Gastrocnemius medialis (tissue), 4 donors: ENCODE results near the gene STK38. TPM values are rescaled to one million over a fixed set of nuclear protein-coding genes. Genes with fewer than 3 reads are reported as not detected.

ENCODE experiments used
- ATAC-seq, 2 donors: fragments of 150-250 bp; one replicate each; pipeline ENCODE4 v1.9.1; 2016
- DNase-seq, 2 donors: peaks; one replicate each; pipeline ENCODE4 v3.0.0-alpha.2; 2019
- H3K27ac ChIP-seq, 4 donors: fragments of 200-600 bp; sonication (generic); 1 replicate in 1 of 4; 2 replicates in 3 of 4; pipeline ENCODE4 v1.5.1; 2016 to 2018; ENCODE audit warnings: mild to moderate bottlenecking in 2 of 4, moderate library complexity in 1 of 4
- H3K27me3 ChIP-seq, 3 donors: fragments of 200-600 bp; sonication (generic) in 2 of 3; 1 replicate in 1 of 3; 2 replicates in 2 of 3; pipeline versions ENCODE4 v1.5.1 to v1.6.0; 2016 to 2019; ENCODE audit warnings: mild to moderate bottlenecking in 1 of 3, moderate library complexity in 1 of 3
- H3K36me3 ChIP-seq, 2 donors: fragments of 200-600 bp; sonication (generic) in 1 of 2; one replicate each; pipeline ENCODE4 v1.5.1; 2017 to 2018
- H3K4me1 ChIP-seq, 2 donors: fragments of 200-600 bp; sonication (generic) in 1 of 2; one replicate each; pipeline ENCODE4 v1.5.1; 2016 to 2017; ENCODE audit warnings: mild to moderate bottlenecking in 2 of 2
- H3K4me3 ChIP-seq, 4 donors: fragments of 200-600 bp; sonication (generic) in 3 of 4; 1 replicate in 1 of 4; 2 replicates in 3 of 4; pipeline ENCODE4 v1.5.1; 2016 to 2019; ENCODE audit warnings: mild to moderate bottlenecking in 2 of 4
- H3K9me3 ChIP-seq, 3 donors: fragments of 200-600 bp; sonication (generic) in 2 of 3; 1 replicate in 1 of 3; 2 replicates in 2 of 3; pipeline ENCODE4 v1.5.1; 2016 to 2019
- CTCF ChIP-seq, 5 experiments: fragments of 450-650 bp in 3 of 5; fragments of 200-600 bp in 2 of 5; sonication (generic) in 2 of 5; IDR thresholded peaks in 4 of 5; conservative IDR thresholded peaks in 1 of 5; 1 replicate in 4 of 5; 2 replicates in 1 of 5; pipeline ENCODE4 v1.5.1; 2016 to 2019; ENCODE audit warnings: antibody characterized with exemption in 5 of 5, mild to moderate bottlenecking in 3 of 5, moderate library complexity in 3 of 5
- POLR2A ChIP-seq, 2 donors: fragments of 450-650 bp; IDR thresholded peaks; one replicate each; pipeline ENCODE4 v1.6.1; 2017; ENCODE audit warnings: antibody characterized with exemption in 2 of 2, mild to moderate bottlenecking in 2 of 2, moderate library complexity in 2 of 2
- in situ Hi-C, 4 donors: fragments of 200-750 bp; cut with MboI; loops; one replicate each; pipeline versions ENCODE4 v1.15.0 to v1.8.0; 2017; ENCODE audit warnings: low sequenced_read_pairs in 4 of 4
- intact Hi-C: fragments of 100-400 bp; cut with DNase I; formaldehyde crosslinking; loops from one replicate; pipeline ENCODE4 v1.15.1; 2023; ENCODE audit warnings: low total_unique reads
- total RNA-seq, 4 donors: library from RNA; depleted of rRNA; stranded (reverse); fragments of >200 nt; gene quantifications; one replicate each; pipeline versions ENCODE4 v1.1.0 to v1.2.3, GENCODE V29; 2016

STK38 gene
- total RNA-seq, 4 donors from 2014 or later: 10.8 to 14.8 (median 12.7) TPM

GRCh38 chr6:36499918-36500317, 47.4 kb downstream of the STK38 start:
- peaks cover 0 to 56% of the 10 kb centered on the region in 2 donors for H3K36me3 ChIP-seq

GRCh38 chr6:36495086-36495485, 52.2 kb downstream of the STK38 start:
- no peaks in the 10 kb centered on the region for H3K4me1 ChIP-seq
- H3K27me3 ChIP-seq: no peaks in the 10 kb centered on the region
- no peak for DNase-seq
- intact Hi-C loops (no loop called here), in situ Hi-C loops (no loop called here)
- no peak for ATAC-seq
- no peak overlapping the region for H3K4me3 ChIP-seq
- H3K27ac ChIP-seq: no peak overlapping the region
- no peaks in the 10 kb centered on the region for H3K9me3 ChIP-seq
- peaks cover 0 to 48% of the 10 kb centered on the region in 2 donors for H3K36me3 ChIP-seq
- TF ChIP-seq POLR2A (IDR thresholded peaks at IDR 0.05): no peak
- TF ChIP-seq CTCF (IDR thresholded peaks at IDR 0.05 in 4 of 5, conservative IDR thresholded peaks at IDR 0.05 in 1 of 5): no peak

More at GRCh38 chr6:36499918-36500317, 47.4 kb downstream of the STK38 start:
- H3K9me3 ChIP-seq: no peaks in the 10 kb centered on the region
- ATAC-seq: no peak
- no peaks in the 10 kb centered on the region for H3K4me1 ChIP-seq
- in situ Hi-C loops (no loop called here), intact Hi-C loops (no loop called here)
- no peak for DNase-seq
- no peak overlapping the region for H3K4me3 ChIP-seq
- TF ChIP-seq CTCF (IDR thresholded peaks at IDR 0.05 in 4 of 5, conservative IDR thresholded peaks at IDR 0.05 in 1 of 5): no peak
- no peak for TF ChIP-seq POLR2A (IDR thresholded peaks at IDR 0.05)
- H3K27me3 ChIP-seq: no peaks in the 10 kb centered on the region
- no peak overlapping the region for H3K27ac ChIP-seq

- in situ Hi-C loops: no loop called here
- H3K27me3 ChIP-seq: no peaks in the 10 kb centered on the region
- no peaks in the 10 kb centered on the region for H3K9me3 ChIP-seq
- intact Hi-C loops: no loop called here
- peaks cover 0 to 37% of the 10 kb centered on the region in 2 donors for H3K36me3 ChIP-seq
- DNase-seq: no peak
- H3K27ac ChIP-seq: no peak overlapping the region
- H3K4me1 ChIP-seq: peaks cover 0 to 1% of the 10 kb centered on the region in 2 donors
- no peak overlapping the region for H3K4me3 ChIP-seq
- TF ChIP-seq POLR2A (IDR thresholded peaks at IDR 0.05) (no peak), CTCF (IDR thresholded peaks at IDR 0.05 in 4 of 5, conservative IDR thresholded peaks at IDR 0.05 in 1 of 5) (no peak)
- ATAC-seq: no peak
Observed at GRCh38 chr6:36493859-36494258, 53.4 kb downstream of the STK38 start.

- TF ChIP-seq CTCF (IDR thresholded peaks at IDR 0.05 in 4 of 5, conservative IDR thresholded peaks at IDR 0.05 in 1 of 5) (no peak), POLR2A (IDR thresholded peaks at IDR 0.05) (no peak)
- no peak overlapping the region for H3K27ac ChIP-seq
- intact Hi-C loops (no loop called here), in situ Hi-C loops (no loop called here)
- no peak for ATAC-seq
- H3K36me3 ChIP-seq: peaks cover 0 to 33% of the 10 kb centered on the region in 2 donors
- no peaks in the 10 kb centered on the region for H3K27me3 ChIP-seq
- H3K9me3 ChIP-seq: no peaks in the 10 kb centered on the region
- H3K4me3 ChIP-seq: no peak overlapping the region
- H3K4me1 ChIP-seq: peaks cover 5 to 7% of the 10 kb centered on the region in 2 donors
- DNase-seq: no peak
Observed at GRCh38 chr6:36493319-36493718, 54.0 kb downstream of the STK38 start.

GRCh38 chr6:36492621-36493020, 54.7 kb downstream of the STK38 start:
- intact Hi-C loops (no loop called here), in situ Hi-C loops (no loop called here)
- no peak for ATAC-seq
- Histone ChIP-seq H3K27me3 (no peaks in the 10 kb centered on the region), H3K4me1 (peaks cover 12 to 14% of the 10 kb centered on the region in 2 donors), H3K9me3 (no peaks in the 10 kb centered on the region), H3K27ac (no peak overlapping the region), H3K4me3 (no peak overlapping the region), H3K36me3 (peaks cover 0 to 30% of the 10 kb centered on the region in 2 donors)
- DNase-seq: no peak
- TF ChIP-seq CTCF (IDR thresholded peaks at IDR 0.05 in 4 of 5, conservative IDR thresholded peaks at IDR 0.05 in 1 of 5): no peak
- no peak for TF ChIP-seq POLR2A (IDR thresholded peaks at IDR 0.05)
